CD1c-positive myeloid dendritic cell (primary cell): ENCODE results near the gene B4GALT1.

ENCODE experiments used
- DNase-seq: peaks from one replicate; pipeline ENCODE4 v3.0.0-alpha.2; 2016; ENCODE audit errors: extremely low spot score

Gene B4GALT1

DNA sequence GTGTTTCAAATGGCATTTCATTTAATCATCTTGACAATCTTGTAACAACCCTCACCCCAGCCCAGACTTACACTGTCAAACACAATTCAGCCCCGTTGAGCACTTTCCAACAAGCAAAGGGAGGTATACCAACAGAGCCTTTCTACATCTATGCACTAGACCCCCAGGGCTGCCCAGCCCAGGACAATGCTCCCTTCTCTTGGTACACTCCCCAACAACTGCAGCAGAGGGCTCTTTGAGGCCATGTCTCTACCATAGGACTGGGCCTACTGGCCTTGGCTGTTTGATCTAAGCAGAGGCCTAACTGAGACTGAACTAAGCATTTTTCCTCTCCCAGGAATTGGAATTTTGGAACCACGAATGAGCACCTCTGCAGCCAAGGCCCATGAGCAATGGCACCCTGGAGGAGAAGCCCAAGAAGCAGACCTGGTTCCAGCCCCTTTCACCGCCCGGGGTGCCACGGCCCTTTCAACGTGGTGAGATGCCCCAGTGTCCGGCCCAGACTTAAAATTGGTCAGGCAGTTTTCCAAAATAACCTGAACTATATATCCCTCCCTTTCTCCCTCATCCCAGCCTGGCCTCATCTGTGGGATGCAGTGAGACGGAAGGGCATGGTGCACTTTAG lies 43.6 kb downstream of the B4GALT1 start:
- DNase-seq, result no peak

- no peak for DNase-seq
These were observed 46.5 kb downstream of the B4GALT1 start for GRCh38 chr9:33120620-33121019.

DNA sequence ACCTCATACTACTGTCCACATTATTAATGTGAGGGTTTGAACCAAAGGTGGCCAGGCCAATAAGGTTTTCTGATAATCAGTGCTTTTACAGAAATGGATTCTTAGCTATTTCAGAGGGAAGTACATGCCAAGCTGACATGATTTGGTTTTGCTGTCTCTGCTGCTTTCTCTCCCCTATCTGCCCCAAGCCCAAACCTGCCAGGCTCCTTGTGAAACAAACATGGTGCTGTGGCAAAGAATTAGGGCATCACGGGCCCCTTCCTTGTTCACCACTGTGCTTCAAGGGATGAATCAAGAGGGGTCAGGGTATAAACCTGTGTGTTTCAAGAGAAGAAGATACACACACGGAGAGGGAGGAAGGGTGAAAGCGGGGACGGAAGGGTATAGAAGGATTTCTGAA lies 49.3 kb downstream of the B4GALT1 start:
- DNase-seq, result no peak

DNA sequence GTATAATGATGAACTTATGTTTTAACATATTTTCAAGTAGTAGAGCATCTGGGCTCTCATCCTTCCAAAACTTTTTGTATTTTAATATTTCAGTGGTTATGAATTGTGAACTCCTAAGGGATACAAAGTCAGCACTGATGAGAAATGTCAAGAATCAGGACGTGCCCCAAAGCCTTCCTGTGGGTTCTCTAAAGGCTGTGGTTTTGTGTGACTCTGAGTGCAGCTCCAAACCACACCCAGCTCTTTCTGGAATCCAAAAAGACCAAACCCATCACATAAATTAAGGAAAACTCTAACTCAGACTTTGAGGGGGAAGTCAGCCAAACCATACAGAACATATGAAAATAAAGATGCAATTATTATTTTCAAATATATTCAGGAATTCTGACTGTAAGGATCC lies 49.8 kb downstream of the B4GALT1 start:
- no peak for DNase-seq

- DNase-seq, result no peak
These were observed 50.3 kb downstream of the B4GALT1 start for GRCh38 chr9:33116860-33117259.

DNA sequence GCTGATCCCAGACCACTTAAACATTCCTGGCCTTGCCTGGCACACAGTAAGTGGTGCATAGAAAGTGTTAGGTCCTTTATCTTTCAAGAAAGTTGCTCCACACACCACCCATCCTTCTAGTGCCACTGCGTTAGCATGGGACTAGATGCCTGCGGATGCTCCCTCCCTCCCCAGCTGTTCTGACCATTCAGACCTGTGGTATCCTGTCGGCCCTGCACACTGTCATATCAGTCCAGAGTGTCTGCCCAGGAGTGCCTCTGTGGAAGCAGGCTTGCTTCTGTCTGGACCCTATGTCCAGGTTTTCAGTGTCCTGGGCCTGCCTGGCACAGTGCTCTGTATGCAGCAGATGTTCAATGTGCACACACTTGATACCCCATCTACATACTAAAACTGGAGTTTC lies 52.4 kb downstream of the B4GALT1 start:
- DNase-seq, result no peak

DNA sequence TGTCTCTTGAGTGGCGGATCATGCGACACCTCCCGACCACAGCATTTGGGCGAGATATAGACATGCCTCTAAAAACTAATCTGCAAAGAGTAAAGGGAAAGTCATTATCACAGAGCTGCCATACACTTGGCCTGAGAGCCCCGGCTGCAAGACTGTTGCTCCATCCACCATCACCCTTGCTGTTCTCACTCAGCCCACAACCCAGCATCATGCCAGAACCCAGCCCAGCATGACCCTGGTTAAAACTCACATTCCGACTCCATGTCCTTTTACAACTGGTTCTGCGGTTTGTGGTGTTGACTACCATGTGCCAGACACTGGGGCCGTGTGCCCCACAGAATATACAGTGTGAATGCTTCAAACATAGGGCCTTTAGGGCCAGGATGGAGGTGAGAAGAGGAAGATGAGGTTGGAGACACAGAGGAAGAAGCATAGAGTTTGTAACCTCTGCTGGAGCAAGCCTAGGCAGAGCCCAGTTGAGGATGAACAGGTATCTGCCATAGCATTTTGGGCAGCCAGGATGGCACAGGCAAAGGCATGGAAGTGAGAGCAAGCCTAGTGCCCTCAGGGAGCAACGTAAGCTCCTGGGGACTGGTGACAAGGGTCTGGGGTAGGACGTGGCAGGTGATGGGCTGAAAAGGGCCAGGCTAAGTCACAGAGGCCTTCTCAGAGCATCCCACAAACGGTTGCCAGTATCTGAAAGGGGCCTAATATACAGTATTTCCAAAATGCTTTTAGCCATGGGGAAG lies 53.2 kb downstream of the B4GALT1 start:
- no peak for DNase-seq

GRCh38 chr9:33112094-33112493 lies 55.0 kb downstream of the B4GALT1 start:
- DNase-seq, result no peak

GRCh38 chr9:33111631-33112030 lies 55.5 kb downstream of the B4GALT1 start:
- no peak for DNase-seq

GRCh38 chr9:33110686-33111085 lies 56.5 kb downstream of the B4GALT1 start:
- no peak for DNase-seq

- no peak for DNase-seq
These were observed 57.1 kb downstream of the B4GALT1 start for GRCh38 chr9:33109850-33110595.

DNA sequence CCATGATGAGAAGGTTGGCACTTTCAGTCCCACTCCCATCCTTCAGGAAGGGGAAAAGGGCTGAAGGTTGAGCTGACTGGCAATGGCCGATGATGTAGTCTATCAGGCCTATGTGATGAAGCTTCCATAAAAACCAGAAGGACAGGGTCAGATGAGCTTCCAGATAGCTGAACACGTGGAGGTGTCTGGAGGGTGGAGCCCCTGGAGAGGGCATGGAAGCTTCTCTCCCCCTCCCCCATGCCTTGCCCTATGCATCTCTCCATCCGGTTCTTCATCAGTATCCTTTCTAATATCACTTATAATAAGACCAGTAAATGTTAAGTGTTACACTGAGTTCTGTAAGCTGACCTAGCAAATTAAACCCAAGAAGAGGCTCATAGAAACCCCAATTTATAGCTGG lies 58.0 kb downstream of the B4GALT1 start:
- no peak for DNase-seq

- DNase-seq, result no peak
These were observed 58.7 kb downstream of the B4GALT1 start for GRCh38 chr9:33108472-33108871.

GRCh38 chr9:33107762-33108161 lies 59.4 kb downstream of the B4GALT1 start:
- no peak for DNase-seq

DNA sequence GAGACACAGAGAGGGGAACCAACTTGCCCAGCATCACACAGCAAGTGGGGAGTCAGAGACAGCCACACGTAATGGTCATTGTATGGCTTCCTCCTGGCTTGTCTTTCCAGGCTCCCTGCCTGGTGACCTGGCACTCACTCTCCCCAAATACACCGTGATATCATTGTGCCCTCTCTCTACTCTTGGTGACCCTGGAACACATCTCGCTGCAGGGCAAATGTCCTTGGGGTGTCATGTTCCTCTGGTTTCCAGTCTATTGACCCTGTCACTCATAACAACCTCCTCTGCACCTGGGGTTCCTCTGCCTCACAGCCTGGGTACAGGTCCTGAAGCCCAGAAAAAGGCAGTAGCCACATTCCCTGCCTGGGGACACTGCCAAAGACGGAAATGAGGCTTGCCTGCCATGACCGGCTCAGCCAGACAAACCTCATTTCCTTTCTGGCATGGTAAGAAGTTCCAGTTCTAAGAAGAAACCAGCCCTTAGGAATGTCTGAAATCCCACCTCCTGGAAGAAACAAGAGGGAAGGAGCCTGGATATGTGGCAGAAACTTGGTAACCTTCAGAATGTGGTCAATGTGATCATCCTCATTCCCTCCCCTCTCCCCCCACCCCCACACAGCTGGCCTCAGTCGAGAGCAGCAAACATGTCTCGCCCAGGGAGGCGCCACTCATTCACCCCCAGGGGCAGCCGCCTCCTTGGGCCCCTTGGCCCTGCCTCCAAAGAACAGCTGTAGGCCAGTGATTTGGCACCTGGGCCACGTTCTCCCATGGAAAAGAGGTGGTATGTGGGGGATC lies 60.1 kb downstream of the B4GALT1 start:
- no peak for DNase-seq

- DNase-seq, result no peak
These were observed 60.8 kb downstream of the B4GALT1 start for GRCh38 chr9:33106372-33106771.

- DNase-seq, result no peak
These were observed 61.2 kb downstream of the B4GALT1 start for GRCh38 chr9:33105959-33106358.

GRCh38 chr9:33105504-33105903 lies 61.6 kb downstream of the B4GALT1 start:
- DNase-seq, result no peak

DNA sequence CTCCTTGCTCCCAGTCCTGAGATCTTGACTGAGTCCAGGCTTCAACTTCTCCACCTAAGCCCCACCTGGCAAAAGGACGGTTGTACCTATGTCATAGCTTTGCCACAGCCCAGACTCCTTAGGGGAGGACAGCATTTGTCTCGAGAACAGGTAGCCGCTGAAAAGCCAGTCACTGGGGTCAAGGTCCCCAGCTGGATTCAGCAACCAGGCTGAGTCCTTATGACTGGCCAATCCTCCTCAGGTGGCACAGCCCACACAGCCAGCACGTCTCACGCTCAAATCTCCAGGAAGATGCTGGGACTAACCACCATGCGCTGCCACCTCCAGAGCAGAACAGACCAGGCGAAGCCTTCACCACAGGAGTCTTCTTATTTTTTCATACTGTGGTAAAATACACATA lies 62.7 kb downstream of the B4GALT1 start:
- no peak for DNase-seq

GRCh38 chr9:33103501-33104281 lies 63.4 kb downstream of the B4GALT1 start:
- DNase-seq, result no peak

GRCh38 chr9:33102551-33103210 lies 64.5 kb downstream of the B4GALT1 start:
- no peak for DNase-seq
